ENCODE results near the gene ETNK2. TPM values are rescaled to one million over a fixed set of nuclear protein-coding genes. Genes with fewer than 3 reads are reported as not detected.

The ETNK2 gene
- total and polyA plus RNA-seq, 2 of the 8 experiments (the other 6 are each of a cell fraction or from before 2014, with no cell fraction given), result 20.1 to 26.7 TPM

GRCh38 chr1:204201348-204202040 is 49.6 kb upstream of the ETNK2 start:
- WGBS, 2 experiments (ENCODE audit: extremely low coverage in 1 of 2, insufficient coverage in 1 of 2, insufficient read length in 1 of 2, insufficient replicate concordance in 2 of 2, low coverage in 1 of 2, low lambda C conversion rate in 2 of 2, missing lambda C conversion rate in 1 of 2), result 88% methylated on average over 12 of the region's 12 CpGs; no CpG with 5 or more reads in 1 of the 2 experiments
- no peak overlapping the region for H2BK5ac ChIP-seq (ENCODE audit: low read depth, low read length)
- no peak overlapping the region for H3K56ac ChIP-seq (replicated peaks; ENCODE audit: insufficient read length, low read depth, low read length)
- H3K4ac ChIP-seq (replicated peaks; ENCODE audit: insufficient read length, low read depth, low read length), result no peak overlapping the region
- no peaks in the 10 kb centered on the region for H3K23me2 ChIP-seq (ENCODE audit: low read depth, low read length)
- H3K4me3 ChIP-seq (ENCODE audit: extremely low read depth in 1 of 4, insufficient read depth in 2 of 4, low read depth in 3 of 4, low read length in 4 of 4), result no peak overlapping the region
- no peak overlapping the region for H2AFZ ChIP-seq (ENCODE audit: low read length)
- H3K79me2 ChIP-seq (ENCODE audit: control insufficient read depth in 1 of 2, insufficient read depth in 2 of 2, low read length in 2 of 2), result no peaks in the 10 kb centered on the region
- no peak overlapping the region for H2BK20ac ChIP-seq (ENCODE audit: low read length)
- no peak for DNase-seq (ENCODE audit: low read depth in 1 of 2, low spot score in 2 of 2)
- no peak overlapping the region for H4K91ac ChIP-seq (replicated peaks; ENCODE audit: insufficient read length, low read length)
- no peak overlapping the region for H3K4me2 ChIP-seq (ENCODE audit: insufficient read depth in 1 of 2, low read depth in 2 of 2, low read length in 2 of 2)
- CTCF ChIA-PET (ENCODE audit: partially characterized antibody), result interaction anchor here (0.6 to 12.6 kb wide), 5 partner anchors 10 to 162 kb away, joined by 3 to 360 read pairs (median 4); partner anchors contain the start of genes ETNK2, GOLT1A and REN
- no peak overlapping the region for H4K8ac ChIP-seq (ENCODE audit: extremely low read depth, insufficient read depth, low read length)
- no peak overlapping the region for H2BK15ac ChIP-seq (ENCODE audit: low read length)
- POLR2A ChIA-PET (ENCODE audit: partially characterized antibody), result no interaction called here
- no peaks in the 10 kb centered on the region for H3K27me3 ChIP-seq (replicated peaks in 1 of 4; ENCODE audit: control insufficient read depth in 3 of 4, extremely low read depth in 1 of 4, insufficient read depth in 3 of 4, low read length in 3 of 4)
- H3K27ac ChIP-seq (ENCODE audit: low read depth, low read length), result no peak overlapping the region
- FAIRE-seq, result no peak
- no peaks in the 10 kb centered on the region for H4K20me1 ChIP-seq (replicated peaks in 1 of 2; ENCODE audit: control insufficient read depth in 1 of 2, insufficient read depth in 2 of 2, low read length in 2 of 2)
- no peak for TF ChIP-seq POLR2A (IDR thresholded peaks at IDR 0.05; ENCODE audit: control extremely low read depth in 1 of 2, low read depth in 2 of 2, low read length in 2 of 2)
- no peak overlapping the region for H4K5ac ChIP-seq (ENCODE audit: insufficient read length, low read depth, low read length)
- H2AK5ac ChIP-seq (ENCODE audit: low read depth, low read length), result no peak overlapping the region; the same call in 1 of the 2 replicates
- no peaks in the 10 kb centered on the region for H3K9me3 ChIP-seq (ENCODE audit: insufficient read depth in 2 of 2, low read depth in 1 of 2, low read length in 1 of 2)
- H2BK120ac ChIP-seq (replicated peaks; ENCODE audit: low read depth, low read length), result no peak overlapping the region
- H3K18ac ChIP-seq (ENCODE audit: extremely low read depth, low read length), result no peak overlapping the region
- H3K4me1 ChIP-seq (replicated peaks in 1 of 4; ENCODE audit: control insufficient read depth in 3 of 4, insufficient read depth in 4 of 4, low read length in 3 of 4), result peaks cover 0 to 1% (median 0%) of the 10 kb centered on the region in 4 experiments; a peak in 2 of 7 replicates
- H3K9ac ChIP-seq (replicated peaks in 1 of 4; ENCODE audit: extremely low read depth in 1 of 4, low read depth in 3 of 4, low read length in 3 of 4), result no peak overlapping the region
- H3K79me1 ChIP-seq (ENCODE audit: low read depth, low read length), result no peaks in the 10 kb centered on the region
- H3K14ac ChIP-seq (ENCODE audit: insufficient read length), result no peak overlapping the region
- no peak overlapping the region for H2BK12ac ChIP-seq (ENCODE audit: low read depth, low read length)
- no peak overlapping the region for H3K23ac ChIP-seq (ENCODE audit: insufficient read length)
- H3K36me3 ChIP-seq (ENCODE audit: control insufficient read depth in 2 of 4, insufficient read depth in 4 of 4, low read length in 3 of 4), result no peaks in the 10 kb centered on the region
